Activated B cell treated with CpG ODN at 0.5 μM for 24 hours (primary cell): ENCODE data around the gene LARGE1. TPM values are rescaled to one million over a fixed set of nuclear protein-coding genes. Genes with fewer than 3 reads are reported as not detected.

Experiments
- ATAC-seq: fragments of 200-7000 bp; cut with Tn5 transposase; one replicate; pipeline ENCODE4 v1.10.0; 2021; ENCODE audit warnings: low read depth, mild to moderate bottlenecking, moderate library complexity
- CTCF ChIA-PET: fragments of 350-600 bp; sonication (Branson Sonifier 250); formaldehyde crosslinking; loops from one replicate; lab custom pipeline; 2021; ENCODE audit warnings: antibody characterized with exemption; lab: Charles Lee
- POLR2A ChIA-PET: fragments of 350-600 bp; sonication (Branson Sonifier 250); formaldehyde crosslinking; loops from one replicate; lab custom pipeline; 2021; ENCODE audit warnings: antibody characterized with exemption; lab: Charles Lee
- DNase-seq: peaks from one replicate; pipeline ENCODE4 v3.0.0; 2022
- H3K27ac Mint-ChIP-seq: one replicate; pipeline ENCODE4 v1.8.0; 2020; ENCODE audit warnings: mixed read lengths
- H3K27me3 Mint-ChIP-seq: one replicate; pipeline ENCODE4 v1.8.0; 2021; ENCODE audit warnings: mixed read lengths
- H3K36me3 Mint-ChIP-seq: one replicate; pipeline ENCODE4 v1.8.0; 2021; ENCODE audit warnings: low read depth, mixed read lengths
- H3K4me1 Mint-ChIP-seq: one replicate; pipeline ENCODE4 v1.8.0; 2021; ENCODE audit warnings: mixed read lengths
- H3K4me3 Mint-ChIP-seq: one replicate; pipeline ENCODE4 v1.8.0; 2020; ENCODE audit warnings: mild to moderate bottlenecking, mixed read lengths
- H3K9me3 Mint-ChIP-seq: one replicate; pipeline ENCODE4 v1.8.0; 2020; ENCODE audit warnings: mixed read lengths
- CTCF ChIP-seq: fragments of 200-600 bp; IDR thresholded peaks from one replicate; pipeline ENCODE4 v1.8.0; 2022; ENCODE audit warnings: antibody characterized with exemption, mild to moderate bottlenecking
- intact Hi-C: fragments of 100-400 bp; cut with micrococcal nuclease; formaldehyde crosslinking; loops from one replicate; pipeline ENCODE4 v1.15.1; 2024
- total RNA-seq: library from RNA; stranded (reverse); gene quantifications from 2 replicates; pipeline ENCODE4 v1.2.3, GENCODE V29; 2022

LARGE1 gene
- total RNA-seq, 1 donor from 2014 or later: 22.2 TPM

- peaks cover 76% of the 10 kb centered on the region for H3K4me1 Mint-ChIP-seq
- ATAC-seq: no peak
- intact Hi-C loops: no loop called here
- POLR2A ChIA-PET: no interaction called here
- TF ChIP-seq CTCF: no peak
- H3K36me3 Mint-ChIP-seq: peaks cover 2% of the 10 kb centered on the region
- CTCF ChIA-PET: no interaction called here
- H3K27ac Mint-ChIP-seq: no peak overlapping the region
- no peaks in the 10 kb centered on the region for H3K27me3 Mint-ChIP-seq
- no peak overlapping the region for H3K4me3 Mint-ChIP-seq
- peaks cover 5% of the 10 kb centered on the region for H3K9me3 Mint-ChIP-seq
- no peak for DNase-seq
Observed at GRCh38 chr22:33891455-33891854, 28.8 kb downstream of the LARGE1 start.

GRCh38 chr22:33889748-33890147 lies 30.5 kb downstream of the LARGE1 start:
- no peak for DNase-seq
- Mint-ChIP-seq H3K9me3 (no peaks in the 10 kb centered on the region), H3K27me3 (no peaks in the 10 kb centered on the region), H3K4me3 (peak overlapping the region; percentile 5), H3K27ac (peak overlapping the region; percentile 10), H3K36me3 (no peaks in the 10 kb centered on the region), H3K4me1 (peaks cover 71% of the 10 kb centered on the region)
- peak; percentile 66 for ATAC-seq
- intact Hi-C loops: no loop called here
- ChIA-PET CTCF (interaction anchor here (1.2 kb wide), 1 partner anchor 371 kb away, joined by 3 read pairs; no protein-coding TSS in a partner anchor), POLR2A (no interaction called here)
- TF ChIP-seq CTCF: no peak

- H3K27ac Mint-ChIP-seq: peak overlapping the region; percentile 13
- ATAC-seq: peak; percentile 40
- CTCF ChIA-PET: interaction anchor here (1.2 kb wide), 1 partner anchor 370 kb away, joined by 3 read pairs; no protein-coding TSS in a partner anchor
- POLR2A ChIA-PET: interaction anchor here (0.6 kb wide), 1 partner anchor 33 kb away, joined by 3 read pairs; no protein-coding TSS in a partner anchor
- H3K4me3 Mint-ChIP-seq: no peak overlapping the region
- DNase-seq: no peak
- no peaks in the 10 kb centered on the region for H3K36me3 Mint-ChIP-seq
- intact Hi-C loops: no loop called here
- H3K4me1 Mint-ChIP-seq: peaks cover 71% of the 10 kb centered on the region
- no peaks in the 10 kb centered on the region for H3K9me3 Mint-ChIP-seq
- TF ChIP-seq CTCF: no peak
- H3K27me3 Mint-ChIP-seq: no peaks in the 10 kb centered on the region
Observed at GRCh38 chr22:33888821-33889220, 31.5 kb downstream of the LARGE1 start.

DNA sequence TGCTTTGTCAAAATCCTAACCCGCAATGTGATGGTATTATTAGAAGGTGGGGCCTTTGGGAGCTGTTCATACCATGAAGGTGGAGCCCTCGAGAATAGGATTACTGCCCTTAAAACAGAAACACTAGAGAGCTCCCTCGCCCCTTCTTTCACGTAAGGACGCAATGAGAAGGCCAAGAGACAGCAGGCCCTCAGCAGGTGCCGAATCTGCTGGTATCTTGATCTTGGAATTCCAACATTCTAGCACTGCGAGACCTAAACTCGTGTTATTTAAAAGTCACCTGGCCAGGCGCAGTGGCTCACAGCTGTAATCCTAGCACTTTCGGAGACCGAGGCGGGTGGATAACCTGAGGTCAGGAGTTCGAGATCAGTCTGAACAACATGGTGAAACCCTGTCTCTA lies 33.1 kb downstream of the LARGE1 start:
- Mint-ChIP-seq H3K27ac (no peak overlapping the region), H3K36me3 (no peaks in the 10 kb centered on the region), H3K4me1 (peaks cover 66% of the 10 kb centered on the region), H3K27me3 (no peaks in the 10 kb centered on the region), H3K4me3 (no peak overlapping the region), H3K9me3 (no peaks in the 10 kb centered on the region)
- intact Hi-C loops: no loop called here
- ChIA-PET POLR2A (no interaction called here), CTCF (interaction anchor here (1.0 kb wide), 1 partner anchor 588 kb away, joined by 3 read pairs; no protein-coding TSS in a partner anchor)
- TF ChIP-seq CTCF: no peak
- no peak for ATAC-seq
- DNase-seq: no peak

DNA sequence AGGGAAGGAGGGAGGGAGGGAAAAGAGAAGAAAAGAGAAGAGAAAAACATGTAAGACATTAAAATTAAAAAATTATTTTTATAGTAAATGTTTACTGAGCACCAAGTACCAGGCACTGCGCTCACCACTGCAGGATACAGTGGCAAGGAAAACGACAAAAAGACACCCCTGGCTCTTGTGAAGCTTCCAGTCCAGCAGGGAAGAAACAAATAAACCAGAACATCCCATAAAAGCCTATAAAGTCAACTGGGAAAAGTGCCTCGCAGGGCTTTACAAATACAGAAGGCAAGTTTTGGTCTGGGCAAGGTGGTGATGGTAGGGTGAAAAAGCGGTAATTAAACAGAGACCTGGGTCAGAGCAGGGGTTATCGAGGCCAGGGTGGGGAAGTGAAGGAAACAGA lies 33.6 kb downstream of the LARGE1 start:
- Mint-ChIP-seq H3K36me3 (no peaks in the 10 kb centered on the region), H3K4me3 (no peak overlapping the region), H3K9me3 (no peaks in the 10 kb centered on the region), H3K27me3 (no peaks in the 10 kb centered on the region), H3K4me1 (peaks cover 62% of the 10 kb centered on the region), H3K27ac (no peak overlapping the region)
- POLR2A ChIA-PET: no interaction called here
- TF ChIP-seq CTCF: no peak
- DNase-seq (no peak), ATAC-seq (no peak)
- CTCF ChIA-PET: no interaction called here
- intact Hi-C loops: no loop called here
